Lower leg skin (tissue), 3 donors: ENCODE data around the gene KRT34.

ENCODE experiments used
- POLR2A ChIP-seq, 2 donors: fragments of 450-650 bp; IDR thresholded peaks; one replicate each; pipeline ENCODE4 v1.6.1; 2016 to 2017; ENCODE audit warnings: antibody characterized with exemption in 2 of 2, mild to moderate bottlenecking in 1 of 2, moderate library complexity in 1 of 2
- TF ChIP-seq, protein P1 (sequence below), 3 donors: fragments of 450-650 bp; IDR thresholded peaks; one replicate each; pipeline ENCODE4 v1.5.1; 2016; ENCODE audit warnings: antibody characterized with exemption in 3 of 3, mild to moderate bottlenecking in 3 of 3, moderate library complexity in 2 of 3

DNA sequence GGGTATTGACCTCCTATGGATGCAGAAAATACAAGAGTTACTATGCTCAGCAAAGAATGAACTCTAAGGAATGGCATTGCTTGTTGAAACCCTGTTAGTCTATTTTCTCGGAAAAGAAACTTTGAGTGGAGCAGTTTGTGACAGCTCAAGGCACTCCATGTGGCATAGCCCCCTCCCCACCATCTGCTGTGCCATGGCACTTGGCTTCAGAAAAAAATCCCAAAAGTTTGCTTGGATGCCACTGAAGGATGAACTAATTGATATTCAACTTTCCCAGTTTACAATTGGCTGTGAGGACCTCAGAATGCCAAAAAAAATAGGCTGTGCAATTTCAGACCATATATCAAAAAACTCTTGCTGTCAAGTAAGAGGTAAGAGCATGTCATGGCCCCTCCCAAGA, 13.5 kb upstream of the KRT34 start:
- TF ChIP-seq, protein P1, sequence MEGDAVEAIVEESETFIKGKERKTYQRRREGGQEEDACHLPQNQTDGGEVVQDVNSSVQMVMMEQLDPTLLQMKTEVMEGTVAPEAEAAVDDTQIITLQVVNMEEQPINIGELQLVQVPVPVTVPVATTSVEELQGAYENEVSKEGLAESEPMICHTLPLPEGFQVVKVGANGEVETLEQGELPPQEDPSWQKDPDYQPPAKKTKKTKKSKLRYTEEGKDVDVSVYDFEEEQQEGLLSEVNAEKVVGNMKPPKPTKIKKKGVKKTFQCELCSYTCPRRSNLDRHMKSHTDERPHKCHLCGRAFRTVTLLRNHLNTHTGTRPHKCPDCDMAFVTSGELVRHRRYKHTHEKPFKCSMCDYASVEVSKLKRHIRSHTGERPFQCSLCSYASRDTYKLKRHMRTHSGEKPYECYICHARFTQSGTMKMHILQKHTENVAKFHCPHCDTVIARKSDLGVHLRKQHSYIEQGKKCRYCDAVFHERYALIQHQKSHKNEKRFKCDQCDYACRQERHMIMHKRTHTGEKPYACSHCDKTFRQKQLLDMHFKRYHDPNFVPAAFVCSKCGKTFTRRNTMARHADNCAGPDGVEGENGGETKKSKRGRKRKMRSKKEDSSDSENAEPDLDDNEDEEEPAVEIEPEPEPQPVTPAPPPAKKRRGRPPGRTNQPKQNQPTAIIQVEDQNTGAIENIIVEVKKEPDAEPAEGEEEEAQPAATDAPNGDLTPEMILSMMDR (IDR thresholded peaks at IDR 0.05), result no peak
- TF ChIP-seq POLR2A (IDR thresholded peaks at IDR 0.05), result no peak
